GM18519 (cell line): Measurements from ENCODE around the gene NF1.

ENCODE experiments used
- ATAC-seq: cut with Tn5 transposase; IDR thresholded peaks from one replicate; pipeline ENCODE4 v1.9.1; 2021; ENCODE audit warnings: mild to moderate bottlenecking, moderate library complexity; ENCODE audit not compliant: unreplicated experiment, low FRiP score

The NF1 gene

GRCh38 chr17:31392002-31392855 lies 297.5 kb downstream of the NF1 start:
- no peak for ATAC-seq

- no peak for ATAC-seq
These were observed 298.3 kb downstream of the NF1 start for GRCh38 chr17:31392856-31393748.

- no peak for ATAC-seq
These were observed 299.0 kb downstream of the NF1 start for GRCh38 chr17:31393749-31394146.

- no peak for ATAC-seq
These were observed 299.8 kb downstream of the NF1 start for GRCh38 chr17:31394544-31394943.

- no peak for ATAC-seq
These were observed 302.6 kb downstream of the NF1 start for GRCh38 chr17:31397256-31397939.

- ATAC-seq = no peak
These were observed 303.9 kb downstream of the NF1 start for GRCh38 chr17:31398381-31399311.

- no peak for ATAC-seq
These were observed 305.7 kb downstream of the NF1 start for GRCh38 chr17:31400481-31400950.

GRCh38 chr17:31401456-31402254 lies 306.9 kb downstream of the NF1 start:
- ATAC-seq = no peak

GRCh38 chr17:31404028-31404949 lies 309.5 kb downstream of the NF1 start:
- ATAC-seq = no peak

- no peak for ATAC-seq
These were observed 311.2 kb downstream of the NF1 start for GRCh38 chr17:31405890-31406371.

GRCh38 chr17:31408586-31408985 lies 313.8 kb downstream of the NF1 start:
- no peak for ATAC-seq

GRCh38 chr17:31411707-31412285 lies 317.0 kb downstream of the NF1 start:
- no peak for ATAC-seq

GRCh38 chr17:31412511-31412910 lies 317.7 kb downstream of the NF1 start:
- ATAC-seq = no peak

GRCh38 chr17:31413081-31413799 lies 318.5 kb downstream of the NF1 start:
- ATAC-seq = no peak

- no peak for ATAC-seq
These were observed 319.2 kb downstream of the NF1 start for GRCh38 chr17:31413874-31414549.

- ATAC-seq = no peak
These were observed 319.8 kb downstream of the NF1 start for GRCh38 chr17:31414550-31414918.
